ENCODE data around the gene HES3.

HES3 gene

GRCh38 chr1:6220236-6220635 is 23.7 kb upstream of the HES3 start:
- DNase-seq: no peak

- DNase-seq: no peak
Measured at GRCh38 chr1:6221210-6221784, 22.7 kb upstream of the HES3 start.

GRCh38 chr1:6222636-6223035 is 21.3 kb upstream of the HES3 start:
- DNase-seq: no peak

GRCh38 chr1:6223617-6224016 is 20.4 kb upstream of the HES3 start:
- DNase-seq: no peak

- no peak for DNase-seq
Measured at GRCh38 chr1:6224718-6225117, 19.3 kb upstream of the HES3 start.

GRCh38 chr1:6225651-6226050 is 18.3 kb upstream of the HES3 start:
- DNase-seq: no peak

GRCh38 chr1:6233376-6233775 is 10.6 kb upstream of the HES3 start:
- DNase-seq: no peak

- peak; percentile 17 to 38 for DNase-seq
Measured at GRCh38 chr1:6234502-6235295, 9.3 kb upstream of the HES3 start.

GRCh38 chr1:6235296-6235677 is 8.7 kb upstream of the HES3 start:
- no peak for DNase-seq

- no peak for DNase-seq
Measured at GRCh38 chr1:6237093-6237492, 6.9 kb upstream of the HES3 start.

- no peak for DNase-seq
Measured at GRCh38 chr1:6239213-6239752, 4.7 kb upstream of the HES3 start.

- peak in 1 of 2 experiments; percentile 52 for DNase-seq
Measured at GRCh38 chr1:6239950-6240768, 3.8 kb upstream of the HES3 start.

- DNase-seq: no peak
Measured at GRCh38 chr1:6241107-6241886, 2.7 kb upstream of the HES3 start.

- DNase-seq: no peak
Measured at GRCh38 chr1:6241887-6242740, 1.9 kb upstream of the HES3 start.

- no peak for DNase-seq
Measured at GRCh38 chr1:6243053-6243834, 735 bp upstream of the HES3 start.

GRCh38 chr1:6244401-6245049 is 546 bp downstream of the HES3 start:
- no peak for DNase-seq

GRCh38 chr1:6245086-6245868 is 1.3 kb downstream of the HES3 start:
- peak; percentile 88 to 93 for DNase-seq

GRCh38 chr1:6245869-6246496 is 2.0 kb downstream of the HES3 start:
- DNase-seq: peak; percentile 72 to 82

Data from NCI-H2081 (cell line).